ENCODE data around the gene LRRC38. TPM values are rescaled to one million over a fixed set of nuclear protein-coding genes. Genes with fewer than 3 reads are reported as not detected.

LRRC38 gene
- total RNA-seq, 6 donors from 2014 or later = 0.11 TPM; not detected in 5

GRCh38 chr1:13550663-13551062 lies 36.9 kb upstream of the LRRC38 start:
- ATAC-seq (ENCODE audit: low FRiP score in 2 of 2) (no peak), DNase-seq (no peak)
- Histone ChIP-seq H3K36me3 (no peaks in the 10 kb centered on the region), H3K4me1 (no peaks in the 10 kb centered on the region), H3K27ac (no peak overlapping the region), H3K27me3 (no peaks in the 10 kb centered on the region), H3K9me3 (no peaks in the 10 kb centered on the region), H3K4me3 (no peak overlapping the region)
- TF ChIP-seq POLR2AphosphoS5 (IDR thresholded peaks at IDR 0.05) = no peak
- no peak for TF ChIP-seq EP300 (IDR thresholded peaks at IDR 0.05)
- no peak for TF ChIP-seq CTCF (IDR thresholded peaks at IDR 0.05)
- no peak for TF ChIP-seq POLR2A (IDR thresholded peaks at IDR 0.05)
- 70 to 80% methylated on average over 4 of the region's 4 CpGs for WGBS, 2 donors

- TF ChIP-seq CTCF (IDR thresholded peaks at IDR 0.05) (no peak), POLR2AphosphoS5 (IDR thresholded peaks at IDR 0.05) (no peak), EP300 (IDR thresholded peaks at IDR 0.05) (no peak), POLR2A (IDR thresholded peaks at IDR 0.05) (no peak)
- Histone ChIP-seq H3K27me3 (no peaks in the 10 kb centered on the region), H3K36me3 (no peaks in the 10 kb centered on the region), H3K4me3 (no peak overlapping the region), H3K4me1 (no peaks in the 10 kb centered on the region), H3K27ac (no peak overlapping the region), H3K9me3 (no peaks in the 10 kb centered on the region)
- ATAC-seq (ENCODE audit: low FRiP score in 2 of 2) (no peak), DNase-seq (no peak)
- 70 to 86% methylated on average over 3 of the region's 3 CpGs for WGBS, 2 donors
Observed at GRCh38 chr1:13549521-13549920, 35.7 kb upstream of the LRRC38 start.

- Histone ChIP-seq H3K36me3 (no peaks in the 10 kb centered on the region), H3K4me1 (peaks cover 0 to 3% (median 2%) of the 10 kb centered on the region in 4 donors), H3K27ac (no peak overlapping the region), H3K4me3 (no peak overlapping the region), H3K27me3 (no peaks in the 10 kb centered on the region), H3K9me3 (no peaks in the 10 kb centered on the region)
- ATAC-seq (ENCODE audit: low FRiP score in 2 of 2) = no peak
- 85 to 87% methylated on average over 6 of the region's 6 CpGs for WGBS, 2 donors
- DNase-seq = no peak
- TF ChIP-seq EP300 (IDR thresholded peaks at IDR 0.05) (no peak), POLR2A (IDR thresholded peaks at IDR 0.05) (no peak), POLR2AphosphoS5 (IDR thresholded peaks at IDR 0.05) (no peak), CTCF (IDR thresholded peaks at IDR 0.05) (no peak)
Observed at GRCh38 chr1:13549021-13549420, 35.2 kb upstream of the LRRC38 start.

DNA sequence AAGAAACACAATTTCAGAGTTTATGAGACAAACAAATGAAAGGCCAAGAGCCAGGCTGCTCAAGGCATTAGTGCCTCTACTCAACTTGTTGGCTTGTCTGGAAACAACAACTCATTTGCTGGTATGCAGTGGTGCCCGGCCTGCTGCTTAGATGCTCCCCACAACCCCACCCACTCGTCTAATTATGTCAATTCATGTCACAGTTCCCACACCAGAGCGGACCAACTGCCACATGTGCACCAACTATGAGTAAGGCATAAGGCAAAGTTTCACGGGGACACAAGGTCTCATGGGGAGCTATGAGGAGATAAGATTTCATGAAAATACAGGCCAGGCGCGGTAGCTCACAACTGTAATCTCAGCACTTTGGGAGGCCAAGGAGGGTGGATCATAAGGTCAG lies 34.5 kb upstream of the LRRC38 start:
- Histone ChIP-seq H3K27me3 (no peaks in the 10 kb centered on the region), H3K27ac (no peak overlapping the region), H3K4me3 (no peak overlapping the region), H3K4me1 (peaks cover 0 to 9% (median 4%) of the 10 kb centered on the region in 4 donors), H3K9me3 (no peaks in the 10 kb centered on the region), H3K36me3 (no peaks in the 10 kb centered on the region)
- TF ChIP-seq POLR2AphosphoS5 (IDR thresholded peaks at IDR 0.05) (no peak), POLR2A (IDR thresholded peaks at IDR 0.05) (no peak), CTCF (IDR thresholded peaks at IDR 0.05) (no peak), EP300 (IDR thresholded peaks at IDR 0.05) (no peak)
- DNase-seq (no peak), ATAC-seq (ENCODE audit: low FRiP score in 2 of 2) (no peak)
- WGBS, 2 donors = 90 to 92% methylated on average over 6 of the region's 6 CpGs

DNA sequence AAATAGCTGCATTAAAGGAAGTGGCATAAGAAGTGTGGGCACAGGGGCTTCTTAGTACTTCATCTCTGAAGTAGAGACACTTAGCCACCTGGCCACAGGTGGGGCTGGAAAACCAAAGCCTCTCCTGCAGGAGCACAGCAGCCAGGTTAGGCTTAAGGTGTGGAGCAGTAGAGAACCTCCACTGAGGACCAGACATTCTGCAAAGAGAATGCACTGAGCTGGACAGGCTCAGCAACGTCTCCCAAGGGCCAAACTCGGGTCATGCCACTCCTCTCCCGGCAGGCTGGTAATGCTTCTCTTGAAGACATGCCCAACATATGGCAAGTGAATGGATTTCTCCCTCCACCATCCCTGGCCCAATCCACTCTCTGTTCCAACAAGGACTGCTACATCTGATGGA lies 33.0 kb upstream of the LRRC38 start:
- Histone ChIP-seq H3K4me3 (no peak overlapping the region), H3K9me3 (no peaks in the 10 kb centered on the region), H3K27ac (no peak overlapping the region), H3K36me3 (no peaks in the 10 kb centered on the region), H3K27me3 (no peaks in the 10 kb centered on the region), H3K4me1 (peaks cover 0 to 9% (median 4%) of the 10 kb centered on the region in 4 donors)
- 46% methylated on average over 3 of the region's 3 CpGs for WGBS, 2 donors
- no peak for ATAC-seq (ENCODE audit: low FRiP score in 2 of 2)
- TF ChIP-seq POLR2A (IDR thresholded peaks at IDR 0.05) (no peak), EP300 (IDR thresholded peaks at IDR 0.05) (no peak), CTCF (IDR thresholded peaks at IDR 0.05) (no peak), POLR2AphosphoS5 (IDR thresholded peaks at IDR 0.05) (no peak)
- DNase-seq = no peak

All from upper lobe of left lung (tissue), 6 donors.